ENCODE results near the gene IWS1.
"Not testable (repeated sequence)": the region's sequence is repeated elsewhere in the genome, so short reads cannot be mapped to it uniquely, and the experiment has no call there.

IWS1 gene

DNA sequence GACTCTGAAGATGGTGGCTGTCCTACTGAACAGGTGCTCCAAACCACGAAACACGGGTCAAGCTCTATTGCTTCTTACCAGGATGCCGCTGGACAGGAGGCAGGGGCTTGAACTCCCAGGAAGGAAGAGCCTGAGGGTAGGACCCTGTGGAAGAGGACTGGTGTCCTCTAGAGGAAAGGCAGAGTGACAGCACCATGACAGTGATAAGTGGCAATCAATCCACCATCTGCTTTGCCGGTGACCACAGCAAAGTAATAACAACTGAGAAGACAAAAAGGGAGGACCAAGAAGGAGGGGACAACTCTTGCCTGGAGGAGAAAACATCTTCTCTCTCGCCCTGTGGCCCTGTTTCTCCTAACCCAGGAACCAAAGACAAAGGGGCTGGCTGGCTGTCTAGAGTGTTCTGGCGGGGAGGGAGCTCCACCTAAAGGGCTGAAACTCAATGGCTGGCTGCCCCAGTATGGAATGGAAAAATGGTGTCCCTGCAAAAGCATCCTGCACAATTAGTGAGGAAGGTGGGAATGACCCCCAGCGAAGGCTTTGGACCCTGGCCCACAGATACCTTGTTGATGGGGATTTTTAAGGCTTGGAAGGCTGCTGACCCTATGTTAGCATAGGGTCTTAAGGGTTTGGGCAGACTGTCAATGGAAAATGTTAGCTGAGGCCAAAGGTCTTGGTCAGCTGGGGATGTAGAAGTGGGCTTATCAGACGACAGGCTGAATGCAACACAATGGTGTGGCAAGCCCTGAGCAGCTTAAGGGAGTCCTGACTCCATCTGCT is 72.7 kb downstream of the IWS1 start:
- no peak for DNase-seq

- no peak for DNase-seq
Measured at GRCh38 chr2:127453013-127453391, 73.3 kb downstream of the IWS1 start.

DNA sequence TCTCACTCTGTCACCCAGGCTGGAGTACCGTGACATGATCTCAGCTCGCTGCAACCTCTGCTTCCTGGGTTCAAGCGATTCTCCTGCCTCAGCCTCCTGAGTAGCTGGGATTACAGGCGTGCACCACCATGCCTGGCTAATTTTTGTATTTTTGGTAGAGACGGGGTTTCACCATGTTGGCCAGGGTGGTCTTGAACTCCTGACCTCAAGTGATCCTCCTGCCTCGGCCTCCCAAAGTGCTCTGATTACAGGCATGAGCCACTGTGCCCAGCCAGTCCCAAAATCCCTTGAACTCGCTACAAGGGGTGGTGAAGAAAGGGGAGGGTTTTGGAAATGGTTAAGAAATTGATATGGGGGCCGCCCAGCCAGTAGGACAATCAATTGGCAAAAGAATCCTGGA is 73.9 kb downstream of the IWS1 start:
- not testable (repeated sequence) for DNase-seq

GRCh38 chr2:127451981-127452380 is 74.3 kb downstream of the IWS1 start:
- DNase-seq, result no peak

DNA sequence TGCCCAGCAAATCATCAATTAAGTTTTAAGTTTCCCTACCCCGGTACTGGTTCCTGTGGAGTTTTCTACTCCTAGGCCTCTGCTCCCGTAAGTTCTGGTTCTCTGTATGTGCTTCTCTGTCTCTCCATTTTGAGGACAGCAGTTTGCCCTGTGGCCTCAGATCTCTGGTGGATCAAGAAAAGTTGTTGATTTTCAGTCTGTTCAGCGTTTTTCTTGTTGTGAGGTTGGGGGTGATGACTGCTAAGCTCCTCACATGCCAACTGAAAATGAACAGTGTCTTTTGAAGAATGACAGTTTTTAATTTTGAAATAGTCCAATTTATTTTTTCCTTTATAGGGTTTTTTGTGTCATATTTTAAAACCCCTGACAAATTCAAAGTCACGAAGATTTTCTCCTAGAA is 76.4 kb downstream of the IWS1 start:
- no peak for DNase-seq

DNA sequence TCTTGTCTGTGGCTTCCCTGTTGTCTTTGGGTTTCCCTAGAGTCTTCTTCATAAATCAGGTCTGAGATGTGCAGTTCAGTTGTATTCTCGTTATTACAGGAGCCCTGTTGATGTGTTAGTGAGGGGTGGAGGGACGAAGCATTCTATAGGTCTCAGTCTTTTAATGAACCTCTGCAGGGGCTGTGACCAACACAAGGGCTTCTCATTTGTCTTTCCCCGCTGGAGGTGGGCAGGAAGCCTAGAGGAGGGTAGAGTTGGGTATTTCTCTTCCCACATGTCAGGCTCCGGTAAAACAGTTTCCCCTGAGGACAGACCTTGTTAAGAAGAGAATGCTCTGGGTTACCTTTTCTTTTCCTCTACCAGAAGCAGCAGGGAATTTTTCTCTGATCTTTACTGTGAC is 76.9 kb downstream of the IWS1 start:
- no peak for DNase-seq

DNA sequence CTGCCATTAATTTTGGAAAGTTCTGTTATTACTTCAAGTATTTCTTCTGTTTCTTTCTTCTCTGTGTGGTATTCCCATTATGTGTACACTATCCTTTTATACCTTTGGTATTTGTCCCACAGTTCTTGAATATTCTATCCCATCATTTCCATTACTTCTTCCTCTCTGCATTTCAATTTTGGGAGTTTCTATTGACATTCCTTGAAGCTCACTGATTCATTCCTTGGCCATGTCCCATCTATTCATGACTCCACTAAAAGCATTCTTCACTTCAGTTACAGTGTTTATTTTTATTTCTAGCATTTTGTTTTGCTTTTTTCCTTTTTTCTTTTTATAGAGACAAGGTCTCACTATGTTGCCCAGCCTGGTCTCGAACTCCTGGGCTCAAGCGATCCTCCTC is 77.8 kb downstream of the IWS1 start:
- no peak for DNase-seq

GRCh38 chr2:127439343-127439742 is 86.9 kb downstream of the IWS1 start:
- DNase-seq, result no peak

DNA sequence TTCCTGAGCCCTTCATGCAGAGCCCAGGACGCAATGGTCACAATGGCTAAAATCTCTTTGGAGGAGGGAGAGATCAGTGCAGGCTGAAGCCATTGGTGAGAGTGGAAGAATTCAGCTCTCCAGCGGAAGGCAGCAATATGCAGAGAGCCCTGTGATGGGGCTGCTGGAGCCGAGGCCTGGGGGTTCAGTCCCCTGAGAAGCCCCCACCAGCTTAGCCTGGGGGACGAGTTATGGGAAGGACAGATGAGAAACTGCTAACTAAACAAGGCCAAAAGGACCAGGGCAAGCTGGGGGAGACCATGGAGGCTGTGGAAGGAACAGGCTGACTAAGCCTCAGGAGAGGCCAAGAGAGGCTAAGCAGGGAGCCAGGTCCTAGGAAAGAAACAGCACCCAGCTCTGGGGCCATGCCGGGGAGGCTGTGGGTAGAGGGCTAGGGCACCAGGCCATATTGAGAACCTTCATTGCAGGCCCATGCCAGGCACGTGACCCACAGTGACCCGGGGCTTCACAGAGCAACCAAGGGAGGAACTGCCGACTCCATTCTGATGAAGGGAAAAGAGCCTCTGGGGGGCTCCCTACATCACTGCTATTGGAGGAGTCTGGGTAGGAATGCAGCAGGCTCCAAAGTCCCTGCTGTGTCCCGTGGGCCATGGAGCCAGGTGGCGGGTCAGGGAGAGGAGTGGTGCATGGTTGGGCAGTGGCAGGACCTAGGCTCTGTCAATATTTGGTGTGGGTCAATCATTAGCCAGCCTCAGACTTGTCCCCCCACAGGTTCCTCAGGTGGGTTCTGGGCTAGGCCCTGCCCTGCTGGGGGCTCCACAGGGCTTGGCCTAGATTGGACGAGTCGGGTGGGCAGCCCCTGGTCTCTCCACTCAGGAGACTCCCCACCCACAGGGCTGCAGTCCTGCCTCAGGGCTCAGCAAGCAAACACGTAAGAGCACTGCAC is 88.2 kb downstream of the IWS1 start:
- DNase-seq, result no peak

DNA sequence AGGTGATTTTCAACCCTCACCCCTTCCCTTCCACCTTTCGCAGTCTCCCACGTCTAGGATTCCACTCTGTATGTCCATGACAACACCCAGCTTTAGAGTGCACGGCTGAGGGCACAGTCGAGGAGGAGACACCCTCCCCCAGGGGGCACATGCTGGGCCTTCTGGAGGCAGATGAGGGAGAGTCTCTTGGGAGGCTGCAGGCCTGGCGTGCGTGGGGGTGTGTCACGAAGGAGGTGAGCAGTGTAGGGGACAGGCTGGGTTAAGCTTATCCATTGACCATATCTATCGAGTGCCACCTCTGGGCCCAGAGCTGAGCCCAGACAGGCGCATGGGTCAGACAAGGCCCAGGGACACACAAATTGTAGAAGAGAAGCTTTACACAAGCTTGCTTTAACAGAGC is 89.2 kb downstream of the IWS1 start:
- no peak for DNase-seq

GRCh38 chr2:127434515-127434914 is 91.8 kb downstream of the IWS1 start:
- no peak for DNase-seq

DNA sequence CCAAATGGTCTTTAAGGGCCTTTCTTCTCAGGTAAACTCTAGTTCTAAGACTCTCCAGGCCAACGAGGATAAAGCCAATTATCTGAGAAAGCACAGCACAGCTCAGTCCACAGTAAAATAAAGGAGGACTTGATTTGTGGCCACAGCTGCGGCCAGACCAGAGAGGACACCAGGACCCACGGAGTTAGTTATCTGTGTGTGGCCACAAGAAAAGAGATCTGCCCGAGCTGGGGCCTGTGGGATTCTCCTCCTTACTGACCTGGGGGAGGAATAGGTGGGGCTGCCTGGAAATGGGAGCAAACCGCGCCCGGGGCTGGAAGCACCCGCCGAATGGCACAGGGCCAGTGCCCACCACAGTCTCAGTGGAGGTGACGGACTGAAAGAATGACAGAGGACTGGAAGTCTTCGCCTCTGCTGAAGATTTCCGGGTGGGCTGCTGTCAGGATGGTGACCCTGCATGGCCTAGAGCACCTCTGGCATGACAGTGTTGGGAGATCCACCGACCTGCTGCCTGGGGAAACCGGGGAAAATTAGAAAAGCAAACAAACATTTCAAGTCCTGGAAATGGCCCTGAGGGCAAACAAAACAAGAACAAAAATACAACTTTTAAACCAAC is 94.8 kb downstream of the IWS1 start:
- no peak for DNase-seq
